Ascending aorta (tissue), 2 donors: ENCODE data around the gene CAMSAP1. TPM values are rescaled to one million over a fixed set of nuclear protein-coding genes. Genes with fewer than 3 reads are reported as not detected.

ENCODE experiments used
- DNase-seq, 2 donors: peaks; one replicate each; pipeline ENCODE4 v3.0.0-alpha.2; 2019; ENCODE audit warnings: low spot score in 2 of 2
- H3K27ac ChIP-seq, 2 donors: fragments of 200-600 bp; sonication (generic); one replicate each; pipeline ENCODE4 v1.5.1; 2016 to 2017; ENCODE audit warnings: mild to moderate bottlenecking in 1 of 2
- H3K27me3 ChIP-seq: fragments of 200-600 bp; sonication (generic); one replicate; pipeline ENCODE4 v1.5.1; 2017
- H3K36me3 ChIP-seq, 2 donors: fragments of 200-600 bp; sonication (generic); one replicate each; pipeline ENCODE4 v1.5.1; 2016
- H3K4me1 ChIP-seq, 2 donors: fragments of 200-600 bp; sonication (generic); one replicate each; pipeline ENCODE4 v1.5.1; 2016 to 2017; ENCODE audit warnings: mild to moderate bottlenecking in 1 of 2
- H3K4me3 ChIP-seq, 2 donors: fragments of 200-600 bp; sonication (generic); one replicate each; pipeline ENCODE4 v1.5.1; 2016 to 2017; ENCODE audit warnings: mild to moderate bottlenecking in 1 of 2
- H3K9me3 ChIP-seq, 2 donors: fragments of 200-600 bp; sonication (generic); one replicate each; pipeline ENCODE4 v1.5.1; 2016
- intact Hi-C: fragments of 100-400 bp; cut with DNase I; formaldehyde crosslinking; loops from one replicate; pipeline ENCODE4 v1.15.1; 2023
- total RNA-seq: library from RNA; depleted of rRNA; stranded (reverse); fragments of >200 nt; gene quantifications from one replicate; pipeline ENCODE4 v1.1.0, GENCODE V29; 2016
- TF ChIP-seq, protein P1 (sequence below), 3 experiments: fragments of 200-600 bp in 2 of 3; fragments of 450-650 bp in 1 of 3; sonication (generic) in 2 of 3; IDR thresholded peaks; one replicate each; pipeline ENCODE4 v1.5.1; 2016 to 2019; ENCODE audit warnings: antibody characterized with exemption in 3 of 3, mild to moderate bottlenecking in 1 of 3, moderate library complexity in 1 of 3

The CAMSAP1 gene
- total RNA-seq, 1 donor from 2014 or later, result 10.1 TPM

DNA sequence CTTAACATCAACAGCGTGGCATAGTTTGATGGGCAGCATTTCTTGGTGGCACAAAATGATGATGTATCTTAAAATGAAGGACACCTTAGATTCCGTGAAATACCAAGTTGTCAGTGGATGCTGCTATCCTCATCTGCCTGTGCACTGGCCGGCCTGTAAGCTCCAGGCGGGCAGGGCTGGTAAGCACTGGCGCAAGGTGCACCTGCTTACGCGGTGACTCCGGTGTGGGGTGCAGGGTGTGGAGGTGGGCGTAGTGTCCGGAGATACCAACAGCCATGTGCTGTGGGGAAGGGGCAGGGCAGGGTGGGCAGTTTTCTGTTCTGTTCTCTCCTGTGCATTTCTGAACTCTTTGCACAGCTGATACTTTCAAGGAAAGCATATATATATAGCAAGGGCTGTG is 103.9 kb downstream of the CAMSAP1 start:
- no peaks in the 10 kb centered on the region for H3K36me3 ChIP-seq
- H3K27me3 ChIP-seq, result no peaks in the 10 kb centered on the region
- H3K27ac ChIP-seq, result no peak overlapping the region
- intact Hi-C loops, result no loop called here
- peaks cover 0 to 3% of the 10 kb centered on the region in 2 donors for H3K4me1 ChIP-seq
- TF ChIP-seq, protein P1, sequence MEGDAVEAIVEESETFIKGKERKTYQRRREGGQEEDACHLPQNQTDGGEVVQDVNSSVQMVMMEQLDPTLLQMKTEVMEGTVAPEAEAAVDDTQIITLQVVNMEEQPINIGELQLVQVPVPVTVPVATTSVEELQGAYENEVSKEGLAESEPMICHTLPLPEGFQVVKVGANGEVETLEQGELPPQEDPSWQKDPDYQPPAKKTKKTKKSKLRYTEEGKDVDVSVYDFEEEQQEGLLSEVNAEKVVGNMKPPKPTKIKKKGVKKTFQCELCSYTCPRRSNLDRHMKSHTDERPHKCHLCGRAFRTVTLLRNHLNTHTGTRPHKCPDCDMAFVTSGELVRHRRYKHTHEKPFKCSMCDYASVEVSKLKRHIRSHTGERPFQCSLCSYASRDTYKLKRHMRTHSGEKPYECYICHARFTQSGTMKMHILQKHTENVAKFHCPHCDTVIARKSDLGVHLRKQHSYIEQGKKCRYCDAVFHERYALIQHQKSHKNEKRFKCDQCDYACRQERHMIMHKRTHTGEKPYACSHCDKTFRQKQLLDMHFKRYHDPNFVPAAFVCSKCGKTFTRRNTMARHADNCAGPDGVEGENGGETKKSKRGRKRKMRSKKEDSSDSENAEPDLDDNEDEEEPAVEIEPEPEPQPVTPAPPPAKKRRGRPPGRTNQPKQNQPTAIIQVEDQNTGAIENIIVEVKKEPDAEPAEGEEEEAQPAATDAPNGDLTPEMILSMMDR (IDR thresholded peaks at IDR 0.05), result no peak
- H3K4me3 ChIP-seq, result no peak overlapping the region
- no peak for DNase-seq
- no peaks in the 10 kb centered on the region for H3K9me3 ChIP-seq

DNA sequence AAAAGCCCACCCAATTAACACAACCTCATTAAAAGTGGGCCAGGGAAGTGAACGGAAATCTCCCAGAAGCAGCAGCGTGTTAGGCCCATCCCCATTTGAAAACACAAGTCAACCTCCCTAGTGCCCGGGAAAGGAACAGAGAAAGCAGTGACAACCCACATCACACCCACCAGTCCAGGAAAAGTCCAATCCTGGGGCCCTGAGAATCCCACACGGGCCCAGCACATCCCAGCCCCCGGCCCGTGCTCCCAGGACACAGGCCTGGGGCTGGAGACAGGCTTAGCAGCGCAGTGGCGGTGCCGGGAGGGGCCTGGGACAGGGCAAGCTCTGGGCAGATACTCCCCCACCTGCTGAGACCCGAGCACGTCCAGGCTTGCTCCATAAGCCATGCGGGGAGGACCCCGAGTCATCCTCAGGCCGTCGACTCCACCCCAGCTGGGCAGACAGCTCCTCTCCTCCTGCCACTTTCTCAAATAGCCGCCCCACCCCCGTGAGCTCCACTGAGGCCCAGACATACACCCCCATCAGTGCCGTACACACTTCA is 104.4 kb downstream of the CAMSAP1 start:
- no peak for DNase-seq
- TF ChIP-seq, protein P1 (IDR thresholded peaks at IDR 0.05), result no peak
- intact Hi-C loops, result no loop called here
- Histone ChIP-seq H3K27ac (no peak overlapping the region), H3K4me1 (peaks cover 0 to 7% of the 10 kb centered on the region in 2 donors), H3K4me3 (no peak overlapping the region), H3K9me3 (no peaks in the 10 kb centered on the region), H3K36me3 (no peaks in the 10 kb centered on the region), H3K27me3 (no peaks in the 10 kb centered on the region)

DNA sequence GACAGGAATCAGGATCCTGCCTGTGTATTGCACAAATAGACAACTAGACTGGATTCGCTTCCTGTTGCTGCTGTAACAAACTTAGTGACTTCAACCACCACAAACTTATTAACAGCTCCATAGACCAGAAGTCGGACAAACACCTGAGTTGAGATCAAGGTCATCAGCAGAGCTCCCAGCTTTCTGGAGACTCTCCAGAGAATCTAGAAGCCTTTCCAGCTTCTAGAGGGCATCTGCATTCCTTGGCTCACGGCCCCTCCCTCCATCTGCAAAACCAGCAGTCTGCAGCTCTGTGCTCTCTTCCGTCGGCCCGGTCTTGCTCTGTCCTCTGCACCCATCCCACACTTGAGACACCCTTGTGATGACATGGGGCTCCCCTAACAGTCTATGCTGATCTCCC is 106.3 kb downstream of the CAMSAP1 start:
- Histone ChIP-seq H3K9me3 (no peaks in the 10 kb centered on the region), H3K4me3 (no peak overlapping the region), H3K36me3 (no peaks in the 10 kb centered on the region), H3K27ac (no peak overlapping the region), H3K4me1 (peaks cover 0 to 9% of the 10 kb centered on the region in 2 donors), H3K27me3 (no peaks in the 10 kb centered on the region)
- intact Hi-C loops, result no loop called here
- DNase-seq, result no peak
- TF ChIP-seq, protein P1 (IDR thresholded peaks at IDR 0.05), result no peak

DNA sequence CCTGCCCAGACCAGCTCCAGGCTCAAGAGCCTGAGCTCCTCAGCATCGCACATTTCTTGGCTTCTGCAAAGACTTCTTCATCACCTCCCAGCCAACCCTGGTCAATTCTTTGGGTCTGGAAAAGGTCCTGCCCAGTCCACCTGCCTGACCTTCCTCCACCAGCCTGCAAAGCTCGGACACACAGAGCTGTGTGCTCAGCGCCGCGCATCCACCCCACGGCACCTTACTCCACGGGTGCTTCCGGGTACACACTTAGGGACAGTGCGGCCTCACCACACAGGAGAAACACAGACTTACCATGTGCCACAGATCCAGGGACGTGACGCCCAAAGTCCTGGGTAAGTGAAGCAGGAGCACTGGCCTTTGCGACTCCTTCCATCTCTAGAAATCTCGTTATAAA is 108.1 kb downstream of the CAMSAP1 start:
- DNase-seq, result no peak
- Histone ChIP-seq H3K4me1 (peaks cover 0 to 6% of the 10 kb centered on the region in 2 donors), H3K27ac (no peak overlapping the region), H3K9me3 (no peaks in the 10 kb centered on the region), H3K27me3 (no peaks in the 10 kb centered on the region), H3K4me3 (no peak overlapping the region), H3K36me3 (no peaks in the 10 kb centered on the region)
- TF ChIP-seq, protein P1 (IDR thresholded peaks at IDR 0.05), result no peak
- intact Hi-C loops, result no loop called here

DNA sequence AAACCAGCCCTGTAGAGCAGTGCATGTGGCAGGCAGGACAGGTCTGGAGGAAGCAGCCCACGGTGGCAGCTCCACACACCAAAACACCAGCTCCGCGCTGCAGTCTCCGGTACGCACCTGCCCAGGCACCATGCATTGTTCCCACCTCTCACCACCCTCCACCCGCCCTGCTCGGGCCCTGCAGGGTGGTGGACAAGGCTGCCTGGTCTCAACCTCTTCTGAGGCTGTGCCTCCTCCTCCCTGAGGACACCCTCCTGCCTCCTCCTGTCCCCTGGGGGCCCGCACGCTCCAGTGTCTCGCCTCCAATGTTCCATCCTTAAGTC is 109.1 kb downstream of the CAMSAP1 start:
- Histone ChIP-seq H3K4me3 (no peak overlapping the region), H3K36me3 (no peaks in the 10 kb centered on the region), H3K27me3 (no peaks in the 10 kb centered on the region), H3K9me3 (no peaks in the 10 kb centered on the region), H3K4me1 (peaks cover 0 to 6% of the 10 kb centered on the region in 2 donors), H3K27ac (no peak overlapping the region)
- TF ChIP-seq, protein P1 (IDR thresholded peaks at IDR 0.05), result no peak
- no peak for DNase-seq
- intact Hi-C loops, result no loop called here
